HUES48 (cell line): ENCODE data around the gene S1PR2.
"Not testable (repeated sequence)": the region's sequence is repeated elsewhere in the genome, so short reads cannot be mapped to it uniquely, and the experiment has no call there.

ENCODE experiments used
- H3K27ac ChIP-seq: one replicate; pipeline ENCODE4 v1.7.0; 2013; ENCODE audit warnings: low read depth, low read length, inconsistent platforms
- H3K27me3 ChIP-seq: 2 replicates; pipeline ENCODE4 v1.6.1; 2013; ENCODE audit warnings: mild to moderate bottlenecking, low read length; ENCODE audit not compliant: control insufficient read depth, insufficient read depth
- H3K36me3 ChIP-seq: 2 replicates; pipeline ENCODE4 v1.6.1; 2013; ENCODE audit warnings: low read length; ENCODE audit not compliant: control insufficient read depth, insufficient read depth
- H3K4me1 ChIP-seq: 2 replicates; pipeline ENCODE4 v1.6.1; 2013; ENCODE audit warnings: mild to moderate bottlenecking, low read length; ENCODE audit not compliant: control insufficient read depth, insufficient read depth
- H3K4me3 ChIP-seq: 2 replicates; pipeline ENCODE4 v1.5.1; 2013; ENCODE audit warnings: mild to moderate bottlenecking, low read depth, low read length
- H3K9ac ChIP-seq: 2 replicates; pipeline ENCODE4 v1.6.1; 2013; ENCODE audit warnings: mild to moderate bottlenecking, low read depth, low read length, moderate library complexity
- H3K9me3 ChIP-seq: 2 replicates; pipeline ENCODE4 v1.6.1; 2013; ENCODE audit warnings: low read length; ENCODE audit not compliant: control insufficient read depth, insufficient read depth

S1PR2 gene

GRCh38 chr19:10187315-10187714, 43.8 kb downstream of the S1PR2 start:
- Histone ChIP-seq H3K4me3 (no peak overlapping the region), H3K27ac (no peak overlapping the region), H3K27me3 (no peaks in the 10 kb centered on the region), H3K9me3 (no peaks in the 10 kb centered on the region), H3K4me1 (no peaks in the 10 kb centered on the region), H3K9ac (no peak overlapping the region), H3K36me3 (peaks cover 48% of the 10 kb centered on the region)

GRCh38 chr19:10184636-10185035, 46.5 kb downstream of the S1PR2 start:
- Histone ChIP-seq H3K4me1 (no peaks in the 10 kb centered on the region), H3K27me3 (no peaks in the 10 kb centered on the region), H3K9ac (no peak overlapping the region), H3K27ac (no peak overlapping the region), H3K36me3 (peaks cover 58% of the 10 kb centered on the region), H3K4me3 (no peak overlapping the region), H3K9me3 (no peaks in the 10 kb centered on the region)

GRCh38 chr19:10183926-10184325, 47.2 kb downstream of the S1PR2 start:
- Histone ChIP-seq H3K27ac (no peak overlapping the region), H3K27me3 (no peaks in the 10 kb centered on the region), H3K36me3 (peaks cover 62% of the 10 kb centered on the region), H3K9me3 (no peaks in the 10 kb centered on the region), H3K4me3 (no peak overlapping the region), H3K9ac (no peak overlapping the region), H3K4me1 (no peaks in the 10 kb centered on the region)

- no peak overlapping the region for H3K9ac ChIP-seq
- H3K36me3 ChIP-seq: peaks cover 69% of the 10 kb centered on the region
- no peak overlapping the region for H3K4me3 ChIP-seq
- H3K27me3 ChIP-seq: no peaks in the 10 kb centered on the region
- no peaks in the 10 kb centered on the region for H3K9me3 ChIP-seq
- no peaks in the 10 kb centered on the region for H3K4me1 ChIP-seq
- H3K27ac ChIP-seq: no peak overlapping the region
Measured at GRCh38 chr19:10182847-10183246, 48.3 kb downstream of the S1PR2 start.

- Histone ChIP-seq H3K9ac (no peak overlapping the region), H3K36me3 (peaks cover 73% of the 10 kb centered on the region), H3K27me3 (no peaks in the 10 kb centered on the region), H3K27ac (no peak overlapping the region), H3K4me3 (no peak overlapping the region), H3K4me1 (no peaks in the 10 kb centered on the region), H3K9me3 (no peaks in the 10 kb centered on the region)
Measured at GRCh38 chr19:10182076-10182475, 49.1 kb downstream of the S1PR2 start.

GRCh38 chr19:10180459-10180858, 50.7 kb downstream of the S1PR2 start:
- peaks cover 74% of the 10 kb centered on the region for H3K36me3 ChIP-seq
- no peaks in the 10 kb centered on the region for H3K27me3 ChIP-seq
- H3K9ac ChIP-seq: no peak overlapping the region

GRCh38 chr19:10180024-10180423, 51.1 kb downstream of the S1PR2 start:
- peaks cover 76% of the 10 kb centered on the region for H3K36me3 ChIP-seq
- not testable (repeated sequence) for H3K4me1 ChIP-seq, H3K9me3 ChIP-seq, H3K27me3 ChIP-seq, H3K9ac ChIP-seq, H3K27ac ChIP-seq, H3K4me3 ChIP-seq

More at GRCh38 chr19:10180459-10180858, 50.7 kb downstream of the S1PR2 start:
- H3K4me3 ChIP-seq: no peak overlapping the region
- H3K27ac ChIP-seq: no peak overlapping the region
- no peaks in the 10 kb centered on the region for H3K9me3 ChIP-seq
- H3K4me1 ChIP-seq: no peaks in the 10 kb centered on the region

- Histone ChIP-seq H3K36me3 (peaks cover 89% of the 10 kb centered on the region), H3K9me3 (no peaks in the 10 kb centered on the region), H3K9ac (no peak overlapping the region), H3K27me3 (no peaks in the 10 kb centered on the region), H3K4me3 (no peak overlapping the region), H3K4me1 (no peaks in the 10 kb centered on the region), H3K27ac (no peak overlapping the region)
Measured at GRCh38 chr19:10173527-10173926, 57.6 kb downstream of the S1PR2 start.
